HepG2 (cell line): ENCODE measurements around the gene FXN. TPM values are rescaled to one million over a fixed set of nuclear protein-coding genes. Genes with fewer than 3 reads are reported as not detected.

ENCODE experiments used
- ATAC-seq: fragments of 200-7000 bp; cut with Tn5 transposase; 3 replicates; pipeline ENCODE4 v1.9.1; 2020; ENCODE audit warnings: mild to moderate bottlenecking, moderate library complexity
- BruUV-seq: library from RNA; stranded (reverse); fragments of 400-500 nt; replicated peaks from 2 replicates; lab custom pipeline; 2021; lab: Mats Ljungman, UMichigan
- CTCF ChIA-PET: fragments of 300-600 bp; formaldehyde crosslinking; extraction: SDS; loops from one replicate; lab custom pipeline; 2021; ENCODE audit warnings: low total read pairs, inconsistent platforms, low intra/inter-chr PET ratio; lab: Yijun Ruan, JAX
- POLR2A ChIA-PET: fragments of 350-600 bp; sonication (Branson Sonifier 250); formaldehyde crosslinking; loops from one replicate; lab custom pipeline; 2020; ENCODE audit warnings: antibody characterized with exemption, inconsistent platforms; lab: Yijun Ruan, JAX
- DNase-seq: peaks from one replicate; pipeline ENCODE4 v3.0.0-alpha.2; 2015; ENCODE audit warnings: low spot score
- FAIRE-seq: peaks from 3 replicates; lab custom pipeline; 2011; peaks lifted over from hg19 to GRCh38; lab: Jason Lieb, UNC
- H2AFZ ChIP-seq: one replicate; pipeline ENCODE4 v1.6.1; 2011; ENCODE audit warnings: low read length, inconsistent platforms
- H3K27ac ChIP-seq: fragments of 300-600 bp; 3 replicates; pipeline ENCODE4 v1.8.0; 2011; ENCODE audit warnings: mixed run types, mild to moderate bottlenecking, mixed read lengths, low read length, inconsistent platforms; ENCODE audit not compliant: insufficient read depth; ENCODE audit errors: extremely low read length
- H3K27me3 ChIP-seq, 2 experiments: fragments of 200-600 bp in 1 of 2; 2 replicates in 1 of 2; 3 replicates in 1 of 2; pipeline versions ENCODE4 v1.6.0 to v1.8.0; 2011; ENCODE audit warnings: low read length in 2 of 2, mild to moderate bottlenecking in 2 of 2, moderate library complexity in 2 of 2, inconsistent platforms in 1 of 2; ENCODE audit not compliant: insufficient read depth in 2 of 2, control insufficient read depth in 1 of 2
- H3K36me3 ChIP-seq, 2 experiments: fragments of 200-600 bp in 1 of 2; replicated peaks in 1 of 2; 2 replicates in 1 of 2; 3 replicates in 1 of 2; pipeline versions ENCODE4 v1.5.1 to v1.8.0; 2011; ENCODE audit warnings: low read length in 2 of 2, inconsistent platforms in 1 of 2; ENCODE audit not compliant: insufficient read depth in 2 of 2, control insufficient read depth in 1 of 2
- H3K4me1 ChIP-seq: 2 replicates; pipeline ENCODE4 v1.5.1; 2012; ENCODE audit warnings: low read length, inconsistent platforms; ENCODE audit not compliant: insufficient read depth
- H3K4me2 ChIP-seq: 2 replicates; pipeline ENCODE4 v1.6.0; 2011; ENCODE audit warnings: low read depth, low read length, inconsistent platforms
- H3K4me3 ChIP-seq, 3 experiments: fragments of 200-600 bp in 1 of 3; sonication (generic), shearing (Covaris generic) in 1 of 3; replicated peaks in 1 of 3; 2 replicates each; pipeline ENCODE4 v1.5.1; 2011 to 2016; ENCODE audit warnings: low read length in 3 of 3, inconsistent platforms in 2 of 3, low read depth in 2 of 3, mild to moderate bottlenecking in 2 of 3, control low read depth in 1 of 3, mixed read lengths in 1 of 3; ENCODE audit not compliant: insufficient read depth in 1 of 3
- H3K79me2 ChIP-seq: one replicate; pipeline ENCODE4 v1.6.1; 2011; ENCODE audit warnings: low read length, inconsistent platforms; ENCODE audit not compliant: insufficient read depth
- H3K9ac ChIP-seq: 2 replicates; pipeline ENCODE4 v1.6.0; 2011; ENCODE audit warnings: mild to moderate bottlenecking, low read depth, low read length, inconsistent platforms; ENCODE audit not compliant: insufficient read depth
- H3K9me3 ChIP-seq: 2 replicates; pipeline ENCODE4 v1.5.1; 2012; ENCODE audit warnings: mild to moderate bottlenecking, low read length
- H4K20me1 ChIP-seq: 2 replicates; pipeline ENCODE4 v1.6.0; 2011; ENCODE audit warnings: inconsistent platforms, mild to moderate bottlenecking, low read length, moderate library complexity; ENCODE audit not compliant: insufficient read depth
- CAMTA2 ChIP-seq: sonication (generic); formaldehyde crosslinking; IDR thresholded peaks from 2 replicates; pipeline ENCODE4 v1.4.0; 2020; ENCODE audit warnings: mild to moderate bottlenecking, missing genetic modification reagents, borderline replicate concordance
- GATAD1 ChIP-seq: IDR thresholded peaks from 2 replicates; pipeline ENCODE4 v1.6.1; 2016; ENCODE audit warnings: missing genetic modification reagents, missing compliant biosample characterization
- NR2F2 ChIP-seq: IDR thresholded peaks from 2 replicates; pipeline ENCODE4 v1.6.1; 2012; ENCODE audit warnings: low read depth, inconsistent platforms, borderline replicate concordance
- POLR2AphosphoS2 ChIP-seq: IDR thresholded peaks from 2 replicates; pipeline ENCODE4 v1.6.1; 2011; ENCODE audit warnings: low read depth, low read length, improper control_type of control experiment
- SPEN ChIP-seq: sonication (generic); formaldehyde crosslinking; IDR thresholded peaks from 2 replicates; pipeline ENCODE4 v1.5.1; 2020; ENCODE audit warnings: low read depth, mild to moderate bottlenecking, missing genetic modification reagents
- TERF1 ChIP-seq: sonication (generic); formaldehyde crosslinking; IDR thresholded peaks from 2 replicates; pipeline ENCODE4 v1.8.0; 2022; ENCODE audit warnings: mild to moderate bottlenecking, missing genetic modification reagents, moderate library complexity
- TMF1 ChIP-seq: sonication (generic); formaldehyde crosslinking; IDR thresholded peaks from 2 replicates; pipeline ENCODE4 v1.8.1; 2022; ENCODE audit warnings: low read depth, missing genetic modification reagents
- ZBTB3 ChIP-seq: sonication (generic); formaldehyde crosslinking; IDR thresholded peaks from 2 replicates; pipeline ENCODE4 v1.4.0; 2020; ENCODE audit warnings: low read depth, mild to moderate bottlenecking, moderate library complexity, missing genetic modification reagents, borderline replicate concordance
- ZIK1 ChIP-seq: sonication (generic); formaldehyde crosslinking; IDR thresholded peaks from 2 replicates; pipeline ENCODE4 v1.5.0; 2020; ENCODE audit warnings: mild to moderate bottlenecking, low read depth, missing genetic modification reagents, borderline replicate concordance
- ZNF333 ChIP-seq: sonication (generic); formaldehyde crosslinking; IDR thresholded peaks from 2 replicates; pipeline ENCODE4 v1.4.0; 2020; ENCODE audit warnings: mild to moderate bottlenecking, missing genetic modification reagents, borderline replicate concordance
- ZNF713 ChIP-seq: sonication (generic); formaldehyde crosslinking; IDR thresholded peaks from 2 replicates; pipeline ENCODE4 v1.4.0; 2020; ENCODE audit warnings: mild to moderate bottlenecking, missing genetic modification reagents
- ZNF891 ChIP-seq: sonication (generic); formaldehyde crosslinking; IDR thresholded peaks from 2 replicates; pipeline ENCODE4 v1.5.0; 2020; ENCODE audit warnings: mild to moderate bottlenecking, missing genetic modification reagents
- ZSCAN30 ChIP-seq: sonication (generic); formaldehyde crosslinking; IDR thresholded peaks from 2 replicates; pipeline ENCODE4 v1.5.0; 2020; ENCODE audit warnings: mild to moderate bottlenecking, missing genetic modification reagents
- WGBS: methylation state at CpG from one replicate; pipeline ENCODE4 v1.1.6; 2017; ENCODE audit warnings: low lambda C conversion rate; 5-methylcytosine and 5-hydroxymethylcytosine counted together
- in situ Hi-C: cut with HindIII; loops from 2 replicates; pipeline ENCODE4 v1.10.0; 2017; ENCODE audit warnings: low pct_unique_long_range_greater_than_20kb; ENCODE audit not compliant: extremely low pct_ligation_motif_present
- intact Hi-C: fragments of 100-400 bp; cut with micrococcal nuclease; formaldehyde crosslinking; loops from one replicate; pipeline ENCODE4 v1.10.0; 2022; ENCODE audit not compliant: unreplicated experiment
- polyA plus RNA-seq, 8 experiments: library from polyadenylated mRNA; depleted of rRNA in 3 of 8; stranded (reverse) in 7 of 8; unstranded in 1 of 8; fragments of >200 nt; fragmentation: Illumina TruSeq in 4 of 8; extraction: Trizol in 4 of 8; gene quantifications; 2 replicates each; pipeline versions ENCODE4 v1.2.1 to v1.2.3, GENCODE V29; 2011 to 2016; ENCODE audit warnings: low read depth in 4 of 8, missing spikeins in 1 of 8, mixed read lengths in 1 of 8; ENCODE audit not compliant: insufficient read depth in 1 of 8
- total RNA-seq, 5 experiments: library from RNA; depleted of rRNA; stranded (reverse); fragments of >200 nt; fragmentation: Illumina TruSeq; extraction: Trizol; gene quantifications; 2 replicates each; pipeline ENCODE4 v1.2.3, GENCODE V29; 2016; ENCODE audit warnings: low read depth in 1 of 5
- TF ChIP-seq, protein P1 (sequence below): IDR thresholded peaks from 2 replicates; pipeline ENCODE4 v1.6.1; 2016
- TF ChIP-seq, protein P2 (sequence below): sonication (generic); formaldehyde crosslinking; IDR thresholded peaks from 2 replicates; pipeline ENCODE4 v1.5.0; 2020; ENCODE audit warnings: missing genetic modification reagents
- TF ChIP-seq, protein P3 (sequence below): sonication (generic); formaldehyde crosslinking; IDR thresholded peaks from 2 replicates; pipeline ENCODE4 v1.5.0; 2020; ENCODE audit warnings: mild to moderate bottlenecking, missing genetic modification reagents

FXN gene
- total and polyA plus RNA-seq, 2 of the 13 experiments (the other 11 are each of a cell fraction or from before 2014, with no cell fraction given), result 24.1 to 26.0 TPM

DNA sequence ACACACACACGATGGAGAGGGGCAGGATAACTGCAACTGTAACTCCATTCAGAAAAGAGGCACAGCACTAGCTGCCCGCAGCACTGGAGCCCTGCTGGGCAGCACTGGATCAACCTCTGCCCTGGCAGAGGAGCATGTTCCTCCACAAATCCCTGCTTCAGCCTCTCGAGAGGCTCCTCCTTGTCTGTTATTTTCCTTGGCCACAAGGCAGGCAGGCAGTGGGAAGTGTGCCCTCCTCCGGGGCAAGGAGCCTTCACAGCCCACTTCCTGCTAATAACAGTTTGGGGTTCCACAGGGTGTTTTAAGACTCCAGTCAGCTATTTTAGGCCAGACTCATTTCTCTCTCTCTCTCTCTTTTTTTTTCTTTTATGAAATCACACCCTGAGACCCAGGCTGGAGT lies 11.8 kb downstream of the FXN start (continued):
- TF ChIP-seq ZNF333 (CRISPR knock-in tag) (no peak), ZBTB3 (no peak), TERF1 (CRISPR knock-in tag) (no peak), CAMTA2 (CRISPR knock-in tag) (no peak), NR2F2 (no peak)
- TF ChIP-seq, protein P1, sequence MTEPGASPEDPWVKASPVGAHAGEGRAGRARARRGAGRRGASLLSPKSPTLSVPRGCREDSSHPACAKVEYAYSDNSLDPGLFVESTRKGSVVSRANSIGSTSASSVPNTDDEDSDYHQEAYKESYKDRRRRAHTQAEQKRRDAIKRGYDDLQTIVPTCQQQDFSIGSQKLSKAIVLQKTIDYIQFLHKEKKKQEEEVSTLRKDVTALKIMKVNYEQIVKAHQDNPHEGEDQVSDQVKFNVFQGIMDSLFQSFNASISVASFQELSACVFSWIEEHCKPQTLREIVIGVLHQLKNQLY, result no peak

- ChIA-PET POLR2A (interaction anchor here (0.6 kb wide), 1 partner anchor 109 kb away, joined by 3 read pairs; no protein-coding TSS in a partner anchor), CTCF (no interaction called here)
- Histone ChIP-seq H2AFZ (no peak overlapping the region), H3K27ac (no peak overlapping the region), H3K4me3 (no peak overlapping the region), H3K79me2 (peaks cover 18% of the 10 kb centered on the region), H3K27me3 (no peaks in the 10 kb centered on the region), H3K4me2 (no peak overlapping the region), H4K20me1 (0 out of 2 replicates have a peak, but pooled peaks cover 3% of the 10 kb centered on the region), H3K4me1 (peaks cover 22% of the 10 kb centered on the region), H3K36me3 (peaks cover 19 to 58% of the 10 kb centered on the region in 2 experiments), H3K9me3 (no peaks in the 10 kb centered on the region)
- in situ Hi-C loops, result no loop called here
- FAIRE-seq (no peak), DNase-seq (no peak), ATAC-seq (no peak)
- WGBS, result 97% methylated on average over 6 of the region's 6 CpGs
- BruUV-seq, result no TSS peak
- TF ChIP-seq GATAD1 (CRISPR knock-in tag) (no peak), TMF1 (no peak), ZNF713 (no peak), SPEN (CRISPR knock-in tag) (no peak), POLR2AphosphoS2 (no peak), ZIK1 (no peak), ZSCAN30 (CRISPR knock-in tag) (no peak), ZNF891 (CRISPR knock-in tag) (no peak)
- TF ChIP-seq, protein P2, sequence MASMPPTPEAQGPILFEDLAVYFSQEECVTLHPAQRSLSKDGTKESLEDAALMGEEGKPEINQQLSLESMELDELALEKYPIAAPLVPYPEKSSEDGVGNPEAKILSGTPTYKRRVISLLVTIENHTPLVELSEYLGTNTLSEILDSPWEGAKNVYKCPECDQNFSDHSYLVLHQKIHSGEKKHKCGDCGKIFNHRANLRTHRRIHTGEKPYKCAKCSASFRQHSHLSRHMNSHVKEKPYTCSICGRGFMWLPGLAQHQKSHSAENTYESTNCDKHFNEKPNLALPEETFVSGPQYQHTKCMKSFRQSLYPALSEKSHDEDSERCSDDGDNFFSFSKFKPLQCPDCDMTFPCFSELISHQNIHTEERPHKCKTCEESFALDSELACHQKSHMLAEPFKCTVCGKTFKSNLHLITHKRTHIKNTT, result no peak
- TF ChIP-seq, protein P3, sequence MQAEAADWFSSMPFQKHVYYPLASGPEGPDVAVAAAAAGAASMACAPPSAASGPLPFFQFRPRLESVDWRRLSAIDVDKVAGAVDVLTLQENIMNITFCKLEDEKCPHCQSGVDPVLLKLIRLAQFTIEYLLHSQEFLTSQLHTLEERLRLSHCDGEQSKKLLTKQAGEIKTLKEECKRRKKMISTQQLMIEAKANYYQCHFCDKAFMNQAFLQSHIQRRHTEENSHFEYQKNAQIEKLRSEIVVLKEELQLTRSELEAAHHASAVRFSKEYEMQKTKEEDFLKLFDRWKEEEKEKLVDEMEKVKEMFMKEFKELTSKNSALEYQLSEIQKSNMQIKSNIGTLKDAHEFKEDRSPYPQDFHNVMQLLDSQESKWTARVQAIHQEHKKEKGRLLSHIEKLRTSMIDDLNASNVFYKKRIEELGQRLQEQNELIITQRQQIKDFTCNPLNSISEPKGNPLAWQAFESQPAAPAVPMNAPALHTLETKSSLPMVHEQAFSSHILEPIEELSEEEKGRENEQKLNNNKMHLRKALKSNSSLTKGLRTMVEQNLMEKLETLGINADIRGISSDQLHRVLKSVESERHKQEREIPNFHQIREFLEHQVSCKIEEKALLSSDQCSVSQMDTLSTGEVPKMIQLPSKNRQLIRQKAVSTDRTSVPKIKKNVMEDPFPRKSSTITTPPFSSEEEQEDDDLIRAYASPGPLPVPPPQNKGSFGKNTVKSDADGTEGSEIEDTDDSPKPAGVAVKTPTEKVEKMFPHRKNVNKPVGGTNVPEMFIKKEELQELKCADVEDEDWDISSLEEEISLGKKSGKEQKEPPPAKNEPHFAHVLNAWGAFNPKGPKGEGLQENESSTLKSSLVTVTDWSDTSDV (CRISPR knock-in tag), result no peak
- TF ChIP-seq, all 625 proteins: peak for 0
- intact Hi-C loops, result no loop called here
- no peak overlapping the region for H3K9ac ChIP-seq
Observed at GRCh38 chr9:69049094-69049493, 13.5 kb downstream of the FXN start.
